HEK293T (cell line): Measurements from ENCODE around the gene TMC8.

Experiments used
- CTCF ChIA-PET: fragments of 350-600 bp; formaldehyde crosslinking; extraction: SDS; loops from one replicate; lab custom pipeline; 2021; ENCODE audit warnings: antibody characterized with exemption, inconsistent platforms; lab: Yijun Ruan, JAX
- POLR2A ChIA-PET: fragments of 350-600 bp; formaldehyde crosslinking; extraction: SDS; loops from one replicate; lab custom pipeline; 2020; ENCODE audit warnings: antibody characterized with exemption, inconsistent platforms; lab: Yijun Ruan, JAX
- DNase-seq: peaks from one replicate; pipeline ENCODE4 v3.0.0; 2012; ENCODE audit warnings: mixed read lengths; ENCODE audit errors: extremely low spot score
- ARNT ChIP-seq: fragments of 450-650 bp; IDR thresholded peaks from 2 replicates; pipeline ENCODE4 v1.6.1; 2017; ENCODE audit warnings: mild to moderate bottlenecking
- BHLHE40 ChIP-seq: fragments of 450-650 bp; IDR thresholded peaks from 2 replicates; pipeline ENCODE4 v1.6.1; 2016; ENCODE audit warnings: mild to moderate bottlenecking, moderate library complexity, borderline replicate concordance
- CTBP1 ChIP-seq: fragments of 450-650 bp; IDR thresholded peaks from 2 replicates; pipeline ENCODE4 v1.6.1; 2016; ENCODE audit warnings: borderline replicate concordance
- ELF4 ChIP-seq: fragments of 450-650 bp; IDR thresholded peaks from 2 replicates; pipeline ENCODE4 v1.6.1; 2017; ENCODE audit warnings: antibody characterized with exemption
- FOXA1 ChIP-seq: fragments of 450-650 bp; IDR thresholded peaks from 2 replicates; pipeline ENCODE4 v1.6.1; 2016; ENCODE audit warnings: mild to moderate bottlenecking
- FOXK2 ChIP-seq: fragments of 450-650 bp; IDR thresholded peaks from 2 replicates; pipeline ENCODE4 v1.6.1; 2016; ENCODE audit warnings: mild to moderate bottlenecking
- FOXM1 ChIP-seq: fragments of 450-650 bp; IDR thresholded peaks from 2 replicates; pipeline ENCODE4 v1.6.1; 2017; ENCODE audit warnings: mild to moderate bottlenecking, borderline replicate concordance
- HDGF ChIP-seq: fragments of 450-650 bp; IDR thresholded peaks from 2 replicates; pipeline ENCODE4 v1.6.1; 2017; ENCODE audit warnings: antibody characterized with exemption, borderline replicate concordance
- L3MBTL2 ChIP-seq: fragments of 450-650 bp; conservative IDR thresholded peaks from 2 replicates; pipeline ENCODE4 v1.6.1; 2016; ENCODE audit warnings: mild to moderate bottlenecking
- LEF1 ChIP-seq: fragments of 450-650 bp; IDR thresholded peaks from 2 replicates; pipeline ENCODE4 v1.6.1; 2017; ENCODE audit warnings: mild to moderate bottlenecking, borderline replicate concordance
- NFRKB ChIP-seq: fragments of 450-650 bp; IDR thresholded peaks from 2 replicates; pipeline ENCODE4 v1.6.1; 2016; ENCODE audit warnings: mild to moderate bottlenecking, moderate library complexity
- SP1 ChIP-seq: fragments of 450-650 bp; IDR thresholded peaks from 2 replicates; pipeline ENCODE4 v1.6.1; 2017
- SUZ12 ChIP-seq: fragments of 450-650 bp; IDR thresholded peaks from 2 replicates; pipeline ENCODE4 v1.6.1; 2016; ENCODE audit warnings: mild to moderate bottlenecking
- TARDBP ChIP-seq: fragments of 450-650 bp; IDR thresholded peaks from 2 replicates; pipeline ENCODE4 v1.6.1; 2016
- ZNF384 ChIP-seq: fragments of 450-650 bp; IDR thresholded peaks from 2 replicates; pipeline ENCODE4 v1.6.1; 2016
- TF ChIP-seq, protein P1 (sequence below): fragments of 450-650 bp; IDR thresholded peaks from 2 replicates; pipeline ENCODE4 v1.6.1; 2016

The TMC8 gene

DNA sequence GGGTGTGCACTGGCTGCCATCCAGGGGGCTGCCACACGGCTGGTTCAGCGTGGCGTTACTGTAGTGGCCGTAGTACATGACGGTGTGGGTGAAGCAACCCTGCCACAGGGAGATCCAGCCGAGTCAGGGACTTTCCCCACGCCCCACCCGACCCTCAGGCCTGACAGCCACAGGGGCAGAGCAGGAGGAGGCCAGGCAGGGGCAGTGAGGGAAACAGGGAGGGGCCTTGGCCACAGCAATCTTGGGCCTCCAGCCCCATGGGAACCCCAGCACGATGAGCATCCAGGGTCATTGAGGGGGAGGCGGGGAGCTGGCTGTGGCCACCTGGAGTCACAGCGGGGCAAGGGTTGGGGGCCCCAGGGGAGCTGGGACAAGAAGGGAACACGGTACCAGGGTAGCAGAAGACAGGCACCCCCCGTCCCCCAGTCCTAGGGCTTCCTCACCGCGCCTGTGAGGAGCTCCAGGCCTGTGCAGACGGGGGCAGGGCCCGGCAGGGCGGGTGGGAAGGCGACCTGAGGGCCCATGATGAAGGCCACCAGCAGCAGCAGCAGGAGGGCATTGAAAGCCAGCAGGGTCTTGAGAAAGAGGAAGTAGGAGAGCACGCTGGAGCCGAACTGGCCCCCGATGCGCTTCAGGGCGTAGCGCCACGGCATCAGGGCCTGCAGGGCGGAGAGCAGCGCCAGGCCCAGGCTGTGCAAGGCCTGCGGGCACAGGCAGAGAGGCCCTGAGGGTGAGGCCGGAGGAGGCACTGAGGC is 6.3 kb upstream of the TMC8 start:
- POLR2A ChIA-PET = interaction anchor here (0.9 kb wide), 1 partner anchor 62 kb away, joined by 3 read pairs; the partner anchor contains the start of gene TK1
- CTCF ChIA-PET = interaction anchor here (0.6 kb wide), 1 partner anchor 11 kb away, joined by 4 read pairs; no protein-coding TSS in a partner anchor
- no peak for TF ChIP-seq ELF4
- no peak for TF ChIP-seq SP1
- TF ChIP-seq ARNT = no peak
- no peak for TF ChIP-seq ZNF384
- TF ChIP-seq FOXK2 = no peak
- TF ChIP-seq, protein P1, sequence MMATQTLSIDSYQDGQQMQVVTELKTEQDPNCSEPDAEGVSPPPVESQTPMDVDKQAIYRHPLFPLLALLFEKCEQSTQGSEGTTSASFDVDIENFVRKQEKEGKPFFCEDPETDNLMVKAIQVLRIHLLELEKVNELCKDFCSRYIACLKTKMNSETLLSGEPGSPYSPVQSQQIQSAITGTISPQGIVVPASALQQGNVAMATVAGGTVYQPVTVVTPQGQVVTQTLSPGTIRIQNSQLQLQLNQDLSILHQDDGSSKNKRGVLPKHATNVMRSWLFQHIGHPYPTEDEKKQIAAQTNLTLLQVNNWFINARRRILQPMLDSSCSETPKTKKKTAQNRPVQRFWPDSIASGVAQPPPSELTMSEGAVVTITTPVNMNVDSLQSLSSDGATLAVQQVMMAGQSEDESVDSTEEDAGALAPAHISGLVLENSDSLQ = no peak
- no peak for TF ChIP-seq BHLHE40
- TF ChIP-seq L3MBTL2 = no peak
- no peak for TF ChIP-seq TARDBP
- no peak for DNase-seq

DNA sequence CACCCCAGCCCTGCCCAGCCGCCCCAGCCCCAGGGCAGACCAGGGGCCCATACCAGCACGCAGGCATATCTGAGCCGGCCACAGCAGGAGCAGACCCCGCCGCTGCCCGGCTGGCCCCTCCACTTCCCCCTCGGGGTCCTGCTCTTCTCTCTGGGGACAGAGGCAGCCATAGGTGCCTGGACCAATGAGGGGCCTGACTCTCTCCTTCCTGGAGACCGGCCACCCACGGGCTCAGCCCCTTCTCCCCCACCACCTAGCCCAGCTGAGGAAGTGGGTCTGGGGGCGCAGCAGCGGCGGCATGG is 5.8 kb upstream of the TMC8 start:
- POLR2A ChIA-PET = interaction anchor here (0.9 kb wide), 1 partner anchor 62 kb away, joined by 3 read pairs; the partner anchor contains the start of gene TK1
- CTCF ChIA-PET = interaction anchor here (0.6 kb wide), 1 partner anchor 12 kb away, joined by 4 read pairs; no protein-coding TSS in a partner anchor
- DNase-seq = no peak
- TF ChIP-seq ELF4 (no peak), FOXM1 (no peak), CTBP1 (no peak), LEF1 (no peak), ARNT (no peak), FOXA1 (no peak), SP1 (no peak), TARDBP (no peak), BHLHE40 (no peak), SUZ12 (no peak), FOXK2 (no peak), NFRKB (no peak)
- TF ChIP-seq, protein P1 = no peak

DNA sequence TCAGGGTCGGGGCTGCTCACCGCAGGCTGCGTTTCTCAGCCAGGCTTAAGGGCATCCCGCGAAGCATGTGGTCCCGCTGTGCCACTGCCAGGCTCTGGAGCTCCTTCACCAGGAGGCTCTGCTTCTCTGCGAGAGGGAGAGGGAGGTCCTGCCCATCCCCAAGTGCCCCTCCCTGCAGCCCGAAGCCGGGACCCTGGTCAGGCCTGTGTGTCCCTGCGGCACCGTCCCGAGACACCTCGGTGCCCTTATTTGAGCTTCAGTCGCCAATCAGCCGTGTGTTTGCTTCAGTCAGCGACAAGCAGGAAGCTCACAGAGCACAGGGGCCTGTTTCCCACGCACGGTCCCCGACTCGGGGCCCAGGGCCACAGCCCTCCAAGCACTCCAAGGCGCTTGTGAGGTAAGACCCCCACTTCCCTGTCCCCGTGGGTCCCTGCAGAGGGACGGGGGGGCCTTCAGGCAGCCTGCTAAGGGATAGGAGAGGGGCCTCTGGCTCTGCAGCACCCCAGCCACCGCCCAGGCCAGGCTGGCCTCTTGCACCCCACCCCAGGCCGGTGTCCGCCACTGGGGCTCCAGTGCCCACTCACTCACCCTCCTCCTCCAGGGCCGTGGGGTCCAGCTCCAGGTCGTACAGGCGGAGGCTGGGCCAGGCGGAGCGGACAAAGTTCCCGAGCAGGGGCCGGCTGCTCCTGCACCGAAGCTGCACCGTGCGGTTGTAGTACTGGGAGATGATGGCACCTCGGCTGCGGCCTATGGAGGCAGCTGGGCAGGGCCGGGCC is 5.2 kb upstream of the TMC8 start:
- POLR2A ChIA-PET = interaction anchor here (0.9 to 3.3 kb wide), 2 partner anchors 61 kb away, joined by 3 to 18 read pairs; partner anchors contain the start of genes AFMID and TK1
- CTCF ChIA-PET = interaction anchor here (0.6 kb wide), 2 partner anchors 12 to 37 kb away, joined by 3 to 4 read pairs; no protein-coding TSS in a partner anchor
- DNase-seq = no peak
- TF ChIP-seq ARNT (no peak), FOXK2 (no peak), ZNF384 (no peak), CTBP1 (no peak)

DNA sequence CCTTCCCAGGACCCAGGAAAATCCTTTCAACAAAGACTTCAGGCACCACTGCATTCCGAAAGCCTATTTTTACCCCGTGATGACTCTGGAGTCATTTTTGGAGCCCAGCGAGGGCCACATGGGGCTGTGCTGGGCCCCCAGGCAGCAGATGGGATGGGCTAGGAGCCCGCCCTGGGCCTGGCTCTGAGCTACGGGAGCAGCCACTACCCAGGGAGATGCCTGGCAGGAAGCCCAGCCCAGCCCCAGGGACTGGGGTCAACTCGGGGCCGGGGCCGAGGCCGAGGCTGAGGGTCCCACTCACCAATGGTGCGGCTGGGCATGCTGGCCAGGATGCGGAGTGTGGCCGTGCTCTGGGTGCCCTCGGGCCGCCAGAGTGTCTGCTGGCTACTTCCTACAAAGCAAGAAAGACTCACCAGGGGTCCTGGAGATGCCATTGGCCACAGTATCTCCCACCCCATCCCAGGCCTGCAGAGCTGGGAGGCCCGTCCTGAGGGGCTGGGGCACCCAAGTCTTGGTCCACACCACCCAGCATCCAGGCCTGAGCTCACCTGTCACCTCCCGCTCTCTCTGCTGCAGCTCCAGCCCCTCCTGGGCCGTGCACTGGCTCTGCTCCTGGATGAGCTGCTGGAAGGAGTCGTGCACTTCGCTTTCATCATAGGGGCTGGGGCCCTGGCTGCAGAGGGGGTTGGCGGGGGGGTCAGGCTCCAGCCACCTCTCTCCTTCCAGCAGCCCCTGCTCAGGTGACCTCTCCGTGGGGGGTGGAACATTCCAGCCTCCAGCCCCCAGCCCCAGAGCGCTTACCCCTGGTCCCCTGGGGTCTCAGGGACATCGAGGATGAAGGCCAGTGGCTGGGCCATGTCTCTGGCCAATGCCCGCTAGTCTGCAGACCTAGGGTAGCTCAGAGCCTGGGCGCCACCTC is 4.3 kb upstream of the TMC8 start:
- no peak for DNase-seq
- no peak for TF ChIP-seq NFRKB
- no peak for TF ChIP-seq ARNT
- TF ChIP-seq LEF1 = no peak
- TF ChIP-seq L3MBTL2 = no peak
- no peak for TF ChIP-seq BHLHE40
- TF ChIP-seq, protein P1 = no peak
- no peak for TF ChIP-seq SUZ12
- no peak for TF ChIP-seq HDGF
- TF ChIP-seq CTBP1 = no peak
- TF ChIP-seq ELF4 = no peak
- TF ChIP-seq TARDBP = no peak
- no peak for TF ChIP-seq SP1
- no peak for TF ChIP-seq ZNF384
- TF ChIP-seq FOXK2 = no peak
- TF ChIP-seq FOXA1 = no peak
- TF ChIP-seq FOXM1 = no peak
- POLR2A ChIA-PET = interaction anchor here (3.3 kb wide), 1 partner anchor 60 kb away, joined by 18 read pairs; the partner anchor contains the start of genes AFMID and TK1
- CTCF ChIA-PET = no interaction called here

DNA sequence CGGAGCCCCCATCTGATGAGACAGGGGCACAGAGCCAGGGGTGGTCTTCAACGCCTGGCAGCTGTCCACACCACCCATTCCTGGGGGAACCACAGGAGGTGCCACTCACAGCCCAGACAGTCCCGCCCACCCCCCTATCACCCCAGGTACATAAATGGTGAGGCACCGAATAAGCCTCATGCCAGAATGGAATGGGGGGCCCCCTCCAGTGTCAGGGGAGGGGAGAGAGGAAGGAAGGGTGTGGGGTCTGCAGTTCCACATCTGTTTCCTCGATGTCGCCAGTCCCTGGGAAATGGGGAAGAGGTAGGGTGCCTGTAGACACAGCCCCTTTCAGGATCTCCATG is 3.7 kb upstream of the TMC8 start:
- POLR2A ChIA-PET = interaction anchor here (3.3 kb wide), 1 partner anchor 60 kb away, joined by 18 read pairs; the partner anchor contains the start of genes AFMID and TK1
- no peak for DNase-seq
- CTCF ChIA-PET = no interaction called here
- TF ChIP-seq ELF4 (no peak), LEF1 (no peak), L3MBTL2 (no peak), NFRKB (no peak), ZNF384 (no peak), TARDBP (no peak), HDGF (no peak), CTBP1 (no peak), BHLHE40 (no peak), FOXK2 (no peak), FOXA1 (no peak), SUZ12 (no peak)
- TF ChIP-seq, protein P1 = no peak
